WTC11 (cell line): ENCODE results near the gene LDLRAD4.

ENCODE experiments used
- ETV6 ChIP-seq: sonication (generic); formaldehyde crosslinking; IDR thresholded peaks from 2 replicates; pipeline ENCODE4 v1.8.1; 2022; ENCODE audit warnings: mild to moderate bottlenecking, missing genetic modification reagents
- FOXJ3 ChIP-seq: sonication (generic); formaldehyde crosslinking; IDR thresholded peaks from 2 replicates; pipeline ENCODE4 v1.9.0; 2021; ENCODE audit warnings: missing genetic modification reagents, mild to moderate bottlenecking, borderline replicate concordance
- FOXK1 ChIP-seq: sonication (generic); formaldehyde crosslinking; IDR thresholded peaks from 2 replicates; pipeline ENCODE4 v1.8.0; 2022; ENCODE audit warnings: mild to moderate bottlenecking, moderate library complexity, missing genetic modification reagents
- RELA ChIP-seq: sonication (generic); formaldehyde crosslinking; IDR thresholded peaks from 2 replicates; pipeline ENCODE4 v1.8.1; 2022; ENCODE audit warnings: missing genetic modification reagents, mild to moderate bottlenecking, borderline replicate concordance
- SMAD3 ChIP-seq: sonication (generic); formaldehyde crosslinking; IDR thresholded peaks from 2 replicates; pipeline ENCODE4 v1.8.0; 2022; ENCODE audit warnings: missing genetic modification reagents, mild to moderate bottlenecking, borderline replicate concordance
- SOX15 ChIP-seq: fragments of 250-450 bp; sonication (Bioruptor Pico); IDR thresholded peaks from 2 replicates; pipeline ENCODE4 v1.9.0; 2021; ENCODE audit warnings: mild to moderate bottlenecking
- TCF7 ChIP-seq: sonication (generic); formaldehyde crosslinking; IDR thresholded peaks from 2 replicates; pipeline ENCODE4 v1.8.0; 2022; ENCODE audit warnings: mild to moderate bottlenecking, low read depth, missing genetic modification reagents, moderate library complexity
- TP53 ChIP-seq: sonication (generic); formaldehyde crosslinking; IDR thresholded peaks from 2 replicates; pipeline ENCODE4 v1.8.1; 2023; ENCODE audit warnings: mild to moderate bottlenecking, missing genetic modification reagents
- ZNF232 ChIP-seq: sonication (generic); formaldehyde crosslinking; IDR thresholded peaks from 2 replicates; pipeline ENCODE4 v1.8.0; 2022; ENCODE audit warnings: mild to moderate bottlenecking, missing genetic modification reagents
- TF ChIP-seq, protein P1 (sequence below): fragments of 200-600 bp; IDR thresholded peaks from 2 replicates; pipeline ENCODE4 v1.8.0; 2022; ENCODE audit warnings: antibody characterized with exemption
- TF ChIP-seq, protein P2 (sequence below): sonication (generic); formaldehyde crosslinking; IDR thresholded peaks from 2 replicates; pipeline ENCODE4 v1.8.0; 2022; ENCODE audit warnings: mild to moderate bottlenecking, missing genetic modification reagents
- TF ChIP-seq, protein P3 (sequence below): sonication (generic); formaldehyde crosslinking; IDR thresholded peaks from 2 replicates; pipeline ENCODE4 v1.8.1; 2022; ENCODE audit warnings: low read depth, missing genetic modification reagents, borderline replicate concordance
- TF ChIP-seq, protein P4 (sequence below): fragments of 250-450 bp; sonication (Bioruptor Pico); IDR thresholded peaks from 2 replicates; pipeline ENCODE4 v1.8.0; 2021; ENCODE audit warnings: mild to moderate bottlenecking
- TF ChIP-seq, protein P5 (sequence below): sonication (generic); formaldehyde crosslinking; conservative IDR thresholded peaks from 2 replicates; pipeline ENCODE4 v1.8.1; 2023; ENCODE audit warnings: mild to moderate bottlenecking, low read depth, missing genetic modification reagents, moderate library complexity

DNA sequence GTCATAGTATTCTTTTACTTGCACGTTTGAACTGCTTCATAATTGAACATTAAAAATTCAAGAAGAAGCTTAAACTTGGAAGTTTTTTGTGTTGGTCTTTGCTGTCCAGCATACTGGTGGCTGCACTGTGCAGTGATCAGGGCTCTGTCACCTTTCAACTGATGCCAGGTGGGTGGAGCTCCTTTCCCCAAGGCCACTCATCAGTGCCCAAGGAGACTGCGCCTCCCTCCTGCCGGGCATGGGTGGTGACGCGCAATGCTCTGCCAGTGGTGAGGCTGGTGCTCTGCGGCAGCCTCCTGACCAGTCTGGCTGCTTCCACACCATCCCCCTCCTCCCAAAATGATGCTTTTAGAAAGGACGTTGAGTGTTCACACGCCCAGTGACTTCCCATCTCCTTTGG is 16.0 kb upstream of the LDLRAD4 start:
- TF ChIP-seq, protein P1, sequence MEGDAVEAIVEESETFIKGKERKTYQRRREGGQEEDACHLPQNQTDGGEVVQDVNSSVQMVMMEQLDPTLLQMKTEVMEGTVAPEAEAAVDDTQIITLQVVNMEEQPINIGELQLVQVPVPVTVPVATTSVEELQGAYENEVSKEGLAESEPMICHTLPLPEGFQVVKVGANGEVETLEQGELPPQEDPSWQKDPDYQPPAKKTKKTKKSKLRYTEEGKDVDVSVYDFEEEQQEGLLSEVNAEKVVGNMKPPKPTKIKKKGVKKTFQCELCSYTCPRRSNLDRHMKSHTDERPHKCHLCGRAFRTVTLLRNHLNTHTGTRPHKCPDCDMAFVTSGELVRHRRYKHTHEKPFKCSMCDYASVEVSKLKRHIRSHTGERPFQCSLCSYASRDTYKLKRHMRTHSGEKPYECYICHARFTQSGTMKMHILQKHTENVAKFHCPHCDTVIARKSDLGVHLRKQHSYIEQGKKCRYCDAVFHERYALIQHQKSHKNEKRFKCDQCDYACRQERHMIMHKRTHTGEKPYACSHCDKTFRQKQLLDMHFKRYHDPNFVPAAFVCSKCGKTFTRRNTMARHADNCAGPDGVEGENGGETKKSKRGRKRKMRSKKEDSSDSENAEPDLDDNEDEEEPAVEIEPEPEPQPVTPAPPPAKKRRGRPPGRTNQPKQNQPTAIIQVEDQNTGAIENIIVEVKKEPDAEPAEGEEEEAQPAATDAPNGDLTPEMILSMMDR: no peak
- TF ChIP-seq, protein P2, sequence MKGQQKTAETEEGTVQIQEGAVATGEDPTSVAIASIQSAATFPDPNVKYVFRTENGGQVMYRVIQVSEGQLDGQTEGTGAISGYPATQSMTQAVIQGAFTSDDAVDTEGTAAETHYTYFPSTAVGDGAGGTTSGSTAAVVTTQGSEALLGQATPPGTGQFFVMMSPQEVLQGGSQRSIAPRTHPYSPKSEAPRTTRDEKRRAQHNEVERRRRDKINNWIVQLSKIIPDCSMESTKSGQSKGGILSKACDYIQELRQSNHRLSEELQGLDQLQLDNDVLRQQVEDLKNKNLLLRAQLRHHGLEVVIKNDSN (CRISPR knock-in tag): no peak
- no peak for TF ChIP-seq RELA (CRISPR knock-in tag)
- TF ChIP-seq TP53: no peak
- TF ChIP-seq FOXK1 (CRISPR knock-in tag): no peak
- TF ChIP-seq SMAD3: no peak
- TF ChIP-seq, protein P3, sequence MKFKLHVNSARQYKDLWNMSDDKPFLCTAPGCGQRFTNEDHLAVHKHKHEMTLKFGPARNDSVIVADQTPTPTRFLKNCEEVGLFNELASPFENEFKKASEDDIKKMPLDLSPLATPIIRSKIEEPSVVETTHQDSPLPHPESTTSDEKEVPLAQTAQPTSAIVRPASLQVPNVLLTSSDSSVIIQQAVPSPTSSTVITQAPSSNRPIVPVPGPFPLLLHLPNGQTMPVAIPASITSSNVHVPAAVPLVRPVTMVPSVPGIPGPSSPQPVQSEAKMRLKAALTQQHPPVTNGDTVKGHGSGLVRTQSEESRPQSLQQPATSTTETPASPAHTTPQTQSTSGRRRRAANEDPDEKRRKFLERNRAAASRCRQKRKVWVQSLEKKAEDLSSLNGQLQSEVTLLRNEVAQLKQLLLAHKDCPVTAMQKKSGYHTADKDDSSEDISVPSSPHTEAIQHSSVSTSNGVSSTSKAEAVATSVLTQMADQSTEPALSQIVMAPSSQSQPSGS: no peak
- TF ChIP-seq, protein P4, sequence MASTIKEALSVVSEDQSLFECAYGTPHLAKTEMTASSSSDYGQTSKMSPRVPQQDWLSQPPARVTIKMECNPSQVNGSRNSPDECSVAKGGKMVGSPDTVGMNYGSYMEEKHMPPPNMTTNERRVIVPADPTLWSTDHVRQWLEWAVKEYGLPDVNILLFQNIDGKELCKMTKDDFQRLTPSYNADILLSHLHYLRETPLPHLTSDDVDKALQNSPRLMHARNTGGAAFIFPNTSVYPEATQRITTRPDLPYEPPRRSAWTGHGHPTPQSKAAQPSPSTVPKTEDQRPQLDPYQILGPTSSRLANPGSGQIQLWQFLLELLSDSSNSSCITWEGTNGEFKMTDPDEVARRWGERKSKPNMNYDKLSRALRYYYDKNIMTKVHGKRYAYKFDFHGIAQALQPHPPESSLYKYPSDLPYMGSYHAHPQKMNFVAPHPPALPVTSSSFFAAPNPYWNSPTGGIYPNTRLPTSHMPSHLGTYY (CRISPR knock-in tag): no peak
- TF ChIP-seq TCF7 (CRISPR knock-in tag): no peak
- TF ChIP-seq ZNF232 (CRISPR knock-in tag): no peak
- TF ChIP-seq SOX15 (CRISPR knock-in tag): no peak
- TF ChIP-seq ETV6: no peak
- TF ChIP-seq FOXJ3 (CRISPR knock-in tag): no peak
- TF ChIP-seq, protein P5, sequence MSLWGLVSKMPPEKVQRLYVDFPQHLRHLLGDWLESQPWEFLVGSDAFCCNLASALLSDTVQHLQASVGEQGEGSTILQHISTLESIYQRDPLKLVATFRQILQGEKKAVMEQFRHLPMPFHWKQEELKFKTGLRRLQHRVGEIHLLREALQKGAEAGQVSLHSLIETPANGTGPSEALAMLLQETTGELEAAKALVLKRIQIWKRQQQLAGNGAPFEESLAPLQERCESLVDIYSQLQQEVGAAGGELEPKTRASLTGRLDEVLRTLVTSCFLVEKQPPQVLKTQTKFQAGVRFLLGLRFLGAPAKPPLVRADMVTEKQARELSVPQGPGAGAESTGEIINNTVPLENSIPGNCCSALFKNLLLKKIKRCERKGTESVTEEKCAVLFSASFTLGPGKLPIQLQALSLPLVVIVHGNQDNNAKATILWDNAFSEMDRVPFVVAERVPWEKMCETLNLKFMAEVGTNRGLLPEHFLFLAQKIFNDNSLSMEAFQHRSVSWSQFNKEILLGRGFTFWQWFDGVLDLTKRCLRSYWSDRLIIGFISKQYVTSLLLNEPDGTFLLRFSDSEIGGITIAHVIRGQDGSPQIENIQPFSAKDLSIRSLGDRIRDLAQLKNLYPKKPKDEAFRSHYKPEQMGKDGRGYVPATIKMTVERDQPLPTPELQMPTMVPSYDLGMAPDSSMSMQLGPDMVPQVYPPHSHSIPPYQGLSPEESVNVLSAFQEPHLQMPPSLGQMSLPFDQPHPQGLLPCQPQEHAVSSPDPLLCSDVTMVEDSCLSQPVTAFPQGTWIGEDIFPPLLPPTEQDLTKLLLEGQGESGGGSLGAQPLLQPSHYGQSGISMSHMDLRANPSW (CRISPR knock-in tag): no peak
